HTERT RPE-1 (cell line): Measurements from ENCODE around the gene PRKAG2.
"Not testable (repeated sequence)": the region's sequence is repeated elsewhere in the genome, so short reads cannot be mapped to it uniquely, and the experiment has no call there.

Source experiments
- in situ Hi-C: fragments of 300-500 bp; cut with MboI; formaldehyde crosslinking; loops from 4 replicates; pipeline ENCODE4 v1.14.3; 2020; ENCODE audit warnings: low sequenced_read_pairs

PRKAG2 gene

GRCh38 chr7:151837285-151838042, 39.5 kb downstream of the PRKAG2 start:
- in situ Hi-C loops, result no loop called here

- in situ Hi-C loops, result no loop called here
Observed at GRCh38 chr7:151836927-151837205, 40.0 kb downstream of the PRKAG2 start.

GRCh38 chr7:151836191-151836926, 40.6 kb downstream of the PRKAG2 start:
- in situ Hi-C loops, result no loop called here

GRCh38 chr7:151835636-151836035, 41.3 kb downstream of the PRKAG2 start:
- in situ Hi-C loops, result no loop called here

GRCh38 chr7:151834271-151835035, 42.5 kb downstream of the PRKAG2 start:
- in situ Hi-C loops, result no loop called here

GRCh38 chr7:151833691-151834090, 43.2 kb downstream of the PRKAG2 start:
- in situ Hi-C loops, result no loop called here

GRCh38 chr7:151833213-151833651, 43.7 kb downstream of the PRKAG2 start:
- in situ Hi-C loops, result no loop called here

- in situ Hi-C loops, result no loop called here
Observed at GRCh38 chr7:151832656-151833055, 44.3 kb downstream of the PRKAG2 start.

- in situ Hi-C loops, result no loop called here
Observed at GRCh38 chr7:151832138-151832537, 44.8 kb downstream of the PRKAG2 start.

- in situ Hi-C loops, result no loop called here
Observed at GRCh38 chr7:151831606-151832005, 45.3 kb downstream of the PRKAG2 start.

- in situ Hi-C loops, result no loop called here
Observed at GRCh38 chr7:151830121-151830830, 46.6 kb downstream of the PRKAG2 start.

GRCh38 chr7:151829707-151830106, 47.2 kb downstream of the PRKAG2 start:
- in situ Hi-C loops, result no loop called here

GRCh38 chr7:151827620-151828019, 49.3 kb downstream of the PRKAG2 start:
- in situ Hi-C loops, result no loop called here

GRCh38 chr7:151826316-151826715, 50.6 kb downstream of the PRKAG2 start:
- in situ Hi-C loops, result not testable (repeated sequence)

- in situ Hi-C loops, result no loop called here
Observed at GRCh38 chr7:151825721-151826120, 51.2 kb downstream of the PRKAG2 start.

- in situ Hi-C loops, result no loop called here
Observed at GRCh38 chr7:151824373-151824933, 52.5 kb downstream of the PRKAG2 start.

GRCh38 chr7:151823566-151824372, 53.1 kb downstream of the PRKAG2 start:
- in situ Hi-C loops, result no loop called here

GRCh38 chr7:151822541-151823181, 54.3 kb downstream of the PRKAG2 start:
- in situ Hi-C loops, result no loop called here

GRCh38 chr7:151821806-151822540, 54.9 kb downstream of the PRKAG2 start:
- in situ Hi-C loops, result no loop called here
